GM21447 (cell line): Measurements from ENCODE around the gene TMEM145.
"Not testable (repeated sequence)": the region's sequence is repeated elsewhere in the genome, so short reads cannot be mapped to it uniquely, and the experiment has no call there.

Experiments
- ATAC-seq: cut with Tn5 transposase; IDR thresholded peaks from one replicate; pipeline ENCODE4 v1.9.1; 2021; ENCODE audit not compliant: unreplicated experiment

The TMEM145 gene

DNA sequence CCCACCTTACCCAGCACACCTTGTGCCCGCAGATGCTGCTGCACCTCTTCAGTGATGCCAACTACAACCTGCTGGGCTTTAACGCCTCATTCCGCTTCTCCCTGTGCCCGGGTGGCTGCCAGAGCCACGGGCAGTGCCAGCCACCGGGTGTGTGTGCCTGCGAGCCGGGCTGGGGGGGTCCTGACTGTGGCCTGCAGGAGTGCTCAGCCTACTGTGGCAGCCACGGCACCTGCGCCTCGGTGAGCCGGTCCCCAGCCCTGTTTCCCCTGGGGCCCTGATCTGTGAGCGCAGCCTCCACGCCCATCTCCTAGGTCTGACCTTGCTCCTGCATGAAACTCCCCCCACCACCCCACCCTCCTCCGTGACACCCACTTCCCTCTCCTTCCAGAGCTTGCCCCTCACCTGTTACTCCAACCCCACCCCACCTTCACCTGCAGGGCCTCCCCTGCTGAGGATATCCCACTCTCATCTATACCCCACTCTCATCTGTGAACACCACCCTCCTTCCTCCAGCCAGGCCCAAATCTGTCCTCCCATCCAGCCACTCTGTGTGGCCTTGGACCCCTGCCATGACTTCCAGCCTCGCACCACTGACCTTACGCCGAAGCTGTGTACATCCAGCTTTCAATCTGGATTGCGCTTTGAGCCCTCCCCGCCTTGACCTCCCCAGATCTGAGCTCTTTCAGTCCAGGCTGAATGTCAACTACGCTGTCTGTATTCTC, 21.0 kb downstream of the TMEM145 start:
- no peak for ATAC-seq

DNA sequence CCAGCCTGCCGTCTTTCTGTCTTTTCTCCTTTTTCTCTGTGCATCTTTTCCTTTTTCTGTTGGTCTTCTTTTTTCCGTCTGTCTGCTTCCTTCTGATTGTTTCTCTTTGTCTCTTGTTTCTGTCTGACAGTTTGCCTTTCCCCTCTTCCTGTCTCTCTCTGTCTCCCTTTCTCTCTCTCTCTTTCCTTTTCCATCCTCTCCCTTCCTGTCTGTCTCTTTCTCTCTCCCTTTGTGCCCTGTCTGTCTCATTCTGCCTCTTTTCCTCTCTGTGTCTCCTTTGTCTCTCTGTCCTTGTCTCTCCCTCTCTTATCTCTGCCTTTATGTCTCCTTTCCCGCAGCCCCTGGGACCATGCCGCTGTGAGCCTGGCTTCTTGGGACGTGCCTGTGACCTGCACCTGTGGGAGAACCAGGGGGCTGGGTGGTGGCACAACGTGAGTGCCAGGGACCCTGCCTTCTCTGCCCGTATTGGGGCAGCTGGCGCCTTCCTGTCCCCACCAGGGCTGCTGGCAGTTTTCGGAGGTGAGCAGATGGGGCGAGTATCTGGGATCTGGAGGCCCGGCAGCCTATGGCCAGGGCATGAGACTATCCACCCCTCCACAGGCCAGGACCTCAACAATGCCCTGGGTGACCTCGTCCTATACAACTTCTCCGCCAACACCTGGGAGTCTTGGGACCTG, 21.7 kb downstream of the TMEM145 start:
- no peak for ATAC-seq

DNA sequence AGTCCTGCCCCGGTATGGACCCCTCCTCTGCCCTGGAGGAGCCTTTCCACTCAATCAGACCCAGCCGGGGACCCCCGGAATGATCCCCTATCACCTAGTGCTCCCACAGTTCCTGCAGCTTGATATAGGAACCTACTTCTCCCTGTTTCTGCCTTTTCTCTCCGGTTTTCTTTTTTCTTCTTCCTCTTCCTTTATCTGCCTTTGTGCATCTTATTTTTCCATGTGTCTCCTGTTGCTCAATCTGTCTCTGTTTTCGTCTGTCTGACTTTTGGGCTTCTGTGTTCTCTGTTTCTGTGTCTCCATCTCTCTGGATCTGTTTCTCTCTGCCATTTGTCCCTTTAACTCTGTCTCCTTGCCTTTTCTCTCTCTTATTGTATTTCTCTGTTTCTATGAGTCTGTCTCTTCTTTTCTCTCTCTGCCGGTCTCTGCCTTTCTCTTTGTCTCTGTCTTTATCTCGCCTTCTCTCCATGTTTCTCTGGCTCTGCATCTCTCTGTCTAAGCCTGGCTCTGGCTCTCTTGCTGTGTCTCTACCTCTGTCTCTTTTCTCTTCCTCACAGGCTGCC, 22.3 kb downstream of the TMEM145 start:
- no peak for ATAC-seq

DNA sequence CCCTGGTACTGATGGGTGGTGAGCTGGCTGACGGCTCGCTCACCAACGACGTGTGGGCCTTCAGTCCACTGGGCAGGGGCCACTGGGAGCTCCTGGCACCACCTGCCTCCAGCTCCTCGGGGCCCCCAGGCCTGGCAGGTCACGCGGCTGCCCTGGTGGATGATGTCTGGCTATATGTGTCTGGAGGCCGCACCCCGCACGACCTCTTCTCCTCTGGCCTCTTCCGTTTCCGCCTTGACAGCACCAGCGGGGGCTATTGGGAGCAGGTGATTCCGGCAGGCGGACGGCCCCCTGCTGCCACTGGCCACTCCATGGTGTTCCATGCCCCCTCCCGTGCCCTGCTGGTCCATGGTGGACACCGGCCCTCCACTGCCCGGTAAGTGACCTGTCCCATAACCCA, 22.9 kb downstream of the TMEM145 start:
- no peak for ATAC-seq

DNA sequence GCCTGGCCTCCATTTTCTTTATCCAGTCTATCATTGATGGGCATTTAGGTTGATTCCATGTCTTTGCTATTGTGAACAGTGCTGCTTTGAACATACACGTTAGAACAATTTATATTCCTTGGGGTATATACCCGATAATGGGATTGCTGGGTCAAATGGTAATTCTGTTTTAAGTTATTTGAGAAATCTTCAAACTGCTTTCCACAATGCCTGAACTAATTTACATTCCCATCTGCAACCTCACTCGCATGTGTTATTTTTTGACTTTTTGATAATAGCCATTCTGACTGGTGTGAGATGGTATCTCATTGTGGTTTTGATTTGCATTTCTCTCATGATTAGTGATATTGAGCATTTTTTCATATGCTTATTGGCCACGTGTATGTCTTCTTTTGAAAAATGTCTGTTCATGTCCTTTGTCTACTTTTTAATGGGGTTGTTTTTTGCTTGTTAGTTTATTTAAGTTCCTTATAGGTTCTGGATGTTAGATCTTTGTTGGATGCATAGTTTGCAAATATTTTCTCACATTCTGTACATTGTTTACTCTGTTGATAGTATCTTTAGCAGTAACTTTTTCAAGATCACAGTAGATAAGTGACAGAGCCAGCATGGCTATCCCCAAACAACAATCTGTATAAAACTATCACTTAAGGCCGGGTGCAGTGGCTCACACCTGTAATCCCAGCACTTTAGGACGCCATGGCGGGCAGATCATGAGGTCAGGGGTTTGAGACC, 26.2 kb downstream of the TMEM145 start:
- not testable (repeated sequence) for ATAC-seq

DNA sequence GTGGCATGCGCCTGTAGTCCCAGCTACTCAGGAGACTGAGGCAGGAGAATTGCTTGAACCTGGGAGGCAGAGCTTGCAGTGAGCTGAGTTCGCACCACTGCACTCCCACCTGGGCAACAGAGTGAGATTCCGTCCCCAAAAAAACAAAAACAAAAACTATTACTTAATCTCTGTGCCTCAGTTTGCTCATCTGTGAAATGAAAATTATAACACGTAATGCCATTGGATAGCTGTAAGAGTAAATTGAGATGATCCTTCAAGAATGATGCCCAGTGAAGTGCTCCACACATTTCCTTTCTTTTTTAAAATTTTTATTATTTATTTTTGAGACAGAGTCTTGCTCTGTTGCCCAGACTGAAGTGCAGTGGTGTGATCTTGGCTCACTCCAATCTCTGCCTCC, 26.8 kb downstream of the TMEM145 start:
- ATAC-seq = not testable (repeated sequence)

DNA sequence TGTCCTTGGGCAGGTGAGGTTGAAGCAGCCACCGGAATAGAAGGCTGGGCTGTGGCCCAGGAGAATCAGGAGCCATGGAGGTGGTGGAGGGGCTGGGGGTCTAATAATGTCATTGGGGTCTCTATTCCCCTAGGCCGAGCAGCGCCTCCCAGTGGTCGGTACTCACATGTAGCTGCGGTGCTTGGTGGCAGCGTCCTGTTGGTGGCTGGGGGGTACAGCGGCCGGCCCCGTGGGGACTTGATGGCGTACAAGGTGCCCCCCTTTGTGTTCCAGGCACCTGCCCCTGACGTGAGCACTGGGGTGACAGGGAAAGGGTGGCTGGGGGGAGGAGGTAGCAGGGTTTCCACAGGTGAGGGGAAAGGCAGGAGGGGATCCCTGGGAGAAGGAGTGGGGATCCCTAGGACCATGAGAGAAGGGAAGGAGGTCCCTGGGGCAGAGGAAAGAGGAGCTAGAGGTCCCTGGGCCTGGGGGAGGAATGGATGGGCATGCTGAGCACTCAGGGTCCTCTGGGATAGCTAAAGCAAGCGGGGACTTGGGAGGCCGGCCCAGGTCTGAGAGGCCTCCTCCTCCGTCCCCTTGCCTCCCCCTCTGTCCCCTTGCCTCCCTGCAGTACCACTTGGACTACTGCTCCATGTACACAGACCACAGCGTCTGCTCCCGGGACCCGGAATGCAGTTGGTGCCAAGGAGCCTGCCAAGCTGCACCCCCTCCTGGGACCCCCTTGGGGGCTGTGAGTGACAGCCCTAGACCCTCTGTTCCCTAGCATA, 30.4 kb downstream of the TMEM145 start:
- no peak for ATAC-seq

DNA sequence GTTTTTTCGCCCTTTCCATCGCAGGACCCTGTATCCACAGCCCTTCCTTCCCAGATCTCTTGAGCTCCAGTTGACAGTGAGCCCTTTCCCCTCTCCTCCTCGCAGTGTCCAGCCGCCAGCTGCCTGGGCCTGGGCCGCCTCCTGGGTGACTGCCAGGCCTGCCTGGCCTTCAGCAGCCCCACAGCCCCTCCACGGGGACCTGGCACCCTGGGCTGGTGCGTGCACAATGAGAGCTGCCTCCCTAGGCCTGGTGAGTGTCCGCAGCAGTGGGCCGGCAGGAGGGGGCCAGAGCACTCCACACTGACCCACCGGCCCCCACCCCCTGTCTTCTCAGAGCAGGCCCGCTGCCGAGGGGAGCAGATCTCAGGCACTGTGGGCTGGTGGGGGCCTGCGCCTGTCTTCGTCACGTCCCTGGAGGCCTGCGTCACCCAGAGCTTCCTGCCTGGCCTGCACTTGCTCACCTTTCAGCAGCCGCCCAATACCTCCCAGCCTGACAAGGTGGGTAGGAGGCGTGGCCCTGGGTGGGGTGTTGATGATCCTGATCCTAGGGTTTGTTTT, 31.3 kb downstream of the TMEM145 start:
- ATAC-seq = no peak

DNA sequence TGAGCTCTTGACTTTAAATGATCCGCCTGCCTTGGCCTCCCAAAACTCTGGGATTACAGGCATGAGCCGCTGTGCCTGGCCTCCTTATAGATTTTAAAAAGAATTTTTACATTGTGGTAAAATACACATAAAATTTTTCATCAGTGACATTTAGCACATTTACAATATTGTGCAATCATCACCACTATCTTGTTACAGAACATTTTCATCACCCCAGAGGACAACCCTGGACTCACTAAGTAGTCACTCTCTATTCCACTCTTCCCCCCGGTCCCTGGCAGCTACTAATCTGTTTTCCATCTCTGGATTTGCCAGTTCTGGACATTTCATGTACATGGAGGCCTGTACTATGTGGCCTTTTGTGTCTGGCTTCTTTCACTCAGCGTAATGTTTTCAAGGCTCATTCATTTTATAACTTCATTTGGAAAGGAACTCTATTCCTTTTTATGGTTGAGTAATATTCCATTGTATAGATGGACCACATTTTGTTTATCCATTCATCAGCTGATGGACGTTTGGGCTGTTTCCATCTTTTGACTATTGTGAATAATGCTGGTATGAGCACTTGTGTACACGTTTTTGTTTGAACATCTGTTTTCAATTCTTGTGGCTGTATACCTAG, 32.2 kb downstream of the TMEM145 start:
- ATAC-seq = no peak

DNA sequence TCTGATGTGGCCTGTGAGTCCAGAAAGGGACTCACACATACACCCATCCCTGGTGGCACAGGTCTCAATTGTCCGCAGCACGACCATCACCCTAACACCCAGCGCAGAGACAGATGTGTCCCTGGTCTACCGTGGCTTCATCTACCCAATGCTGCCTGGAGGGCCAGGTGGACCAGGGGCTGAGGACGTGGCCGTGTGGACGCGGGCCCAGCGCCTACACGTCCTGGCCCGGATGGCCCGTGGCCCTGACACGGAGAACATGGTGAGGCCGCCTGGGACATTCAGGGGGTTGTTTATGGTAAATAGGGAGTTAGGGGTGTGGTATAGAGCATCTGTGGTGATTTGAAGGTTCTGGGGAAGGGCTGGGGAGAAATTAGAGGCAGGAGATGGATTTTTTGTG, 35.1 kb downstream of the TMEM145 start:
- ATAC-seq = no peak

DNA sequence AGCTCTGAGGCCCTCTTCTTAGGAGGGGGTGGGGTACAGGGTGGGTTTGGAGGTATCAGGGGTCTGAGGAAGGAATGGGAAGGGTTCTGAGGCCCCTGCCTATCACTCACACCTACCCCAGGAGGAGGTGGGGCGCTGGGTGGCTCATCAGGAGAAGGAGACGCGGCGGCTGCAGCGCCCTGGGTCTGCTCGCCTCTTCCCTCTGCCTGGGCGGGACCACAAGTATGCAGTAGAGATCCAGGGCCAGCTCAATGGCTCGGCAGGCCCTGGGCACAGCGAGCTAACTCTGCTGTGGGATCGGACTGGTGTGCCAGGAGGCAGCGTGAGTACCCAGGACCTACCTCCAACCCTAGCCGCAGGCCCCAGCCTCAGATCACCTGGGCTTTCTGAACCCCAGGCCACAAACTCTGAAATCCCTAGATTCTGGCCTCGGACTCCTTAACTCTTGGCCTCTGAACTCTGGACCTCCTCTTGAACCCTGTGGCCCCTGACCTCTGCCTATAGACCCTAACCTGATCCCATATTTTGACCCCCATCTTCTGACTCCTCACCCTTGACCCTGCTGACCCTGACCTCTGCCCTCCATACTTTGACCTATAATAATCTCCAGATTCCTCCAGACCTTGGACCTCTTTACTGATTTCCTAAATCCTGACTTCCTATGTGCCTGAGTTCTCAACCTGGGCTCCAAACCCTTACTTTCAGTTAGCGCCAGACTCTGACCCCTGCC, 36.4 kb downstream of the TMEM145 start:
- no peak for ATAC-seq

DNA sequence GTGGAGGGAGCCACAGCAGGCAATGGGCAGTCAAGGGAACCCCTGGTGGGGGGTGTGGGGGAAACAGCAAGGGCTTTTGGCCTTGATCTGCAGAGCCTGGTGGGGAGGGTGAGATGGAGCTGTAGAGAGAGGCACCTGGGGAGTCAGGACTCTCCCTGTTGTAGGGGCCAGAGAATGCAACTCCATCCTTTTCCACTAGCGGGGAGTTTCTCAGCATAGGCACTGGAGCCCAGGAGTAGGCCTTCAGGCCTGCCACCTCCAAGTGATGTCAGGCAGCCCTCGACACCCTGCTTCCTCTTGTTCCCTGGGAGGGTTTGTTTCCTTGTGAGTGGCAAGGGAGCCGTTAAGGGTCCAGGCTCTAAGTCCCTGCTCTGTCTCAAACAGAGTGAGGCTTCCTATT, 37.3 kb downstream of the TMEM145 start:
- no peak for ATAC-seq

DNA sequence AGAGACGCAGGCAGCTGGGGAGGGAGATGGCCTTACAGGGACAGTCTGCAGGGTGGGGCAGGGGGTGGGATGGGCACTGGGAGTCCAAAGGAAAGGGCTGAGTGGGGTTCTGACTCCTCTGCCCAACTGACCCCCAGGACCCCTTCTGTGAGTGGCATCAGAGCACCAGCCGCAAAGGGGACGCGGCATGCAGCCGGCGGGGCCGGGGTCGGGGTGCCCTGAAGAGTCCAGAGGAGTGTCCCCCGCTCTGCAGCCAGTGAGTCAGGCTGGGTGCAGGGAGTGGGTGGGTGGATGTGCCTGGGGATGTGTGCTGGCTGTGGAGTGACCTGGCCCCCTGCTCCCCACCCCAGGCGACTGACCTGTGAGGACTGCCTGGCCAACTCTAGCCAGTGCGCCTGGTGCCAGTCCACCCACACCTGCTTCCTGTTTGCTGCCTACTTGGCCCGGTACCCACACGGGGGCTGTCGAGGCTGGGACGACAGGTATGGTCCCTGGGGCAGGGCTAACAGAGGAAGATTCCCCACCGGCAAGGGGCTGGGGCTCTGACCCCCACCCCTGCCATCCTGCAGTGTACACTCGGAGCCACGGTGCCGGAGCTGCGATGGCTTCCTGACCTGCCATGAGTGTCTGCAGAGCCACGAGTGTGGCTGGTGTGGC, 38.1 kb downstream of the TMEM145 start:
- ATAC-seq = no peak

DNA sequence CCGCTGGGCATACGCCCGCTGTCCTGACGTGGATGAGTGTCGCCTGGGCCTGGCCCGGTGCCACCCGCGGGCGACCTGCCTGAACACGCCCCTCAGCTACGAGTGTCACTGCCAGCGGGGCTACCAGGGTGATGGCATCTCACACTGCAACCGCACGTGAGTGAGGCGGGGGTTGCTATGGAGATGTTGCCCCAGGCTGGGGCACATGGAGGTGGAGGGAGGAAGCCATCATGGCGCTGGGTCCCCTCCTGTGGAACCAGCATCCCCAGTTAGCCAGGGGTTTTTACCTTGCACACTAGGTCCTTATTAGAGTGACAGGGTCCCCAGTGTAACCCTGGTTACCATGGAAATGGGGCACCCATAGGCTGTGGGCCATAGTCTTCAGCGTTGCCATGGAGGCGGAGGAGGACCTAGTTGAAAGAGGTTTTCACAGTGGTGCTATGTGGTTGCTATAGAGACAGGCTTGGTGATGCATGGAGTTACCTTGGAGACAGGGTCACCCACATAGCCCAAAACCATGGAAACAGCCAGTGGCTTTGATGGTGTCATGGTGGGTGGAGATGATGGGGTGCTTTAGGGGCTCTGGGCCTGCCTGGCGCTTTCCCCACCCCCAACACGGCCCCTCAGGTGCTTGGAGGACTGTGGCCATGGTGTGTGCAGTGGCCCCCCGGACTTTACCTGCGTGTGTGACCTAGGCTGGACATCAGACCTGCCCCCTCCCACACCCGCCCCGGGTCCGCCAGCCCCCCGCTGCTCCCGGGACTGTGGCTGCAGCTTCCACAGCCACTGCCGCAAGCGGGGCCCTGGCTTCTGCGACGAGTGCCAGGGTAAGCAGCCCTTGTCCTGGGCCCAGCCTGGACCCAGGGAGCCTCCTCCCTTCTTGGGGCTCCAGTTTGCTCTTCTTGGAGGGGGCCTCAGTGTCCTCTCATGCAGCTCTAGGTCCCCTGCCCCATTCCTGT, 39.5 kb downstream of the TMEM145 start:
- no peak for ATAC-seq

DNA sequence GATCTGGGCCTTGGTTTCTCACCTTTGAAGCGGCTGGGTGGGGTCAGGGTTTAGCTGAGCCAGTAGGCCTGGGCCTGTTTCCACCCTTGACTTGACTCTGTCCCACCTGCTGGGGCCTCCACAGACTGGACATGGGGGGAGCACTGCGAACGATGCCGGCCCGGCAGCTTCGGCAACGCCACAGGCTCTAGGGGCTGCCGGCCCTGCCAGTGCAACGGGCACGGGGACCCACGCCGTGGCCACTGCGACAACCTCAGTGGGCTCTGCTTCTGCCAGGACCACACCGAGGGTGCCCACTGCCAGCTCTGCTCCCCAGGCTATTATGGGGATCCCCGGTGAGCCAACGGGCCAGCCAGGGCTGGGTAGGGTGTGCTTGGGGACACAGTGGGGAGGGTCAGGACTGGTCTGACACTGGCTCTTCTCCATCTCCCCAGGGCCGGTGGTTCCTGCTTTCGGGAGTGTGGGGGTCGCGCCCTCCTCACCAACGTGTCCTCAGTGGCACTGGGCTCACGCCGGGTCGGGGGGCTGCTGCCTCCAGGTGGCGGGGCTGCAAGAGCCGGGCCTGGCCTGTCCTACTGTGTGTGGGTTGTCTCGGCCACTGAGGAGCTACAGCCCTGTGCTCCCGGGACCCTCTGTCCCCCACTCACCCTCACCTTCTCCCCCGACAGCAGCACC, 40.4 kb downstream of the TMEM145 start:
- ATAC-seq = no peak

DNA sequence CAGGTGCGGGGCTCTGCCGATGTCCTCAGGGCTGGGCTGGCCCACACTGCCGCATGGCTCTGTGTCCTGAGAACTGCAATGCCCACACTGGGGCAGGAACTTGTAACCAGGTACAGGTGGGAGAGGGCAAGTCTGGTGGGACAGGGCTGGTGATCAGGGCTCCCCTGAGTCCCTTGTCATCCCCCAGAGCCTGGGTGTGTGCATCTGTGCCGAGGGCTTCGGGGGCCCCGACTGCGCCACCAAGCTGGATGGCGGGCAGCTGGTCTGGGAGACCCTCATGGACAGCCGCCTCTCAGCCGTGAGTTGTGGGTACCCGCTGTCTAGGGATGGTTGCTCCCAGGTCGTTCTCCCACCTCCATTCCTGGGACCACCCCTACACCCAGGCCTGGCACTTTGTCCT, 42.8 kb downstream of the TMEM145 start:
- no peak for ATAC-seq

DNA sequence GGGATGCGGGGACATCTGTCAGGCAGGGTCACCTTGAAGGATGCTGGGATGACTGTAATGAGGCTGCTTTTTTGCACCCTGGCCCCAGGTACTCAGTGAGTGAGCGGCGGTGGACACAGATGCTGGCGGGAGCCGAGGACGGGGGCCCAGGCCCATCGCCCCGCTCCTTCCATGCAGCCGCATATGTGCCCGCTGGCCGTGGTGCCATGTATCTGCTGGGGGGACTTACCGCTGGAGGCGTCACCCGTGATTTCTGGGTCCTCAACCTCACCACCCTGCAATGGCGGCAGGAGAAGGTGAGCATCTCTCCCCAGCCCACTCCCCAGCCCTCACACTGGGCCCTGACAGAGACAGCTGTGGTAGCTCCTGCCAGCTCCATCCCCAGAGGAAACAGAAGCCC, 43.6 kb downstream of the TMEM145 start:
- no peak for ATAC-seq
